IMR-90 (cell line): ENCODE measurements around the gene ATP8B4. TPM values are rescaled to one million over a fixed set of nuclear protein-coding genes. Genes with fewer than 3 reads are reported as not detected.

ENCODE experiments used
- ATAC-seq: fragments of 200-7000 bp; cut with Tn5 transposase; 2 replicates; pipeline ENCODE4 v1.9.1; 2020; ENCODE audit warnings: low read depth, mild to moderate bottlenecking, moderate library complexity
- BruUV-seq: library from RNA; stranded (reverse); fragments of 400-500 nt; replicated peaks from 2 replicates; lab custom pipeline; 2021; lab: Mats Ljungman, UMichigan
- CTCF ChIA-PET: fragments of 300-600 bp; formaldehyde crosslinking; extraction: SDS; loops from one replicate; lab custom pipeline; 2021; ENCODE audit warnings: antibody characterized with exemption; lab: Yijun Ruan, JAX
- POLR2A ChIA-PET: fragments of 300-600 bp; sonication (Branson Sonifier 250); formaldehyde crosslinking; loops from one replicate; lab custom pipeline; 2022; ENCODE audit warnings: antibody characterized with exemption; ENCODE audit not compliant: unreplicated experiment; lab: Charles Lee
- DNase-seq: peaks from one replicate; pipeline ENCODE4 v3.0.0; 2013
- H2AFZ ChIP-seq: replicated peaks from 2 replicates; pipeline ENCODE3; 2013; ENCODE audit warnings: low read length, mild to moderate bottlenecking; ENCODE audit not compliant: poor library complexity
- H2AK5ac ChIP-seq: 2 replicates; pipeline ENCODE4 v1.6.1; 2013; ENCODE audit warnings: low read depth, low read length, inconsistent platforms
- H2AK9ac ChIP-seq: replicated peaks from 2 replicates; pipeline ENCODE3; 2013; ENCODE audit warnings: mild to moderate bottlenecking, low read depth, low read length, moderate library complexity; ENCODE audit not compliant: poor library complexity
- H2BK120ac ChIP-seq: 2 replicates; pipeline ENCODE4 v1.6.1; 2013; ENCODE audit warnings: low read depth, low read length, inconsistent platforms
- H2BK15ac ChIP-seq: 3 replicates; pipeline ENCODE4 v1.6.1; 2013; ENCODE audit warnings: low read depth, low read length, inconsistent platforms
- H2BK20ac ChIP-seq: 2 replicates; pipeline ENCODE4 v1.6.1; 2013; ENCODE audit warnings: low read depth, mild to moderate bottlenecking, inconsistent platforms, low read length, moderate library complexity
- H2BK5ac ChIP-seq: 2 replicates; pipeline ENCODE4 v1.6.1; 2013; ENCODE audit warnings: mild to moderate bottlenecking, low read depth, low read length, inconsistent platforms; ENCODE audit not compliant: poor library complexity, severe bottlenecking
- H3K14ac ChIP-seq: replicated peaks from 2 replicates; pipeline ENCODE4 v1.6.1; 2013; ENCODE audit warnings: low read depth, low read length, inconsistent platforms
- H3K18ac ChIP-seq: 2 replicates; pipeline ENCODE4 v1.6.1; 2013; ENCODE audit warnings: low read depth, low read length, control low read depth
- H3K23ac ChIP-seq: 2 replicates; pipeline ENCODE4 v1.6.1; 2013; ENCODE audit warnings: low read depth, low read length, inconsistent platforms
- H3K27ac ChIP-seq: 2 replicates; pipeline ENCODE4 v1.5.1; 2013; ENCODE audit warnings: mild to moderate bottlenecking, control low read depth, low read length; ENCODE audit not compliant: insufficient read depth
- H3K27me3 ChIP-seq: 2 replicates; pipeline ENCODE4 v1.6.1; 2013; ENCODE audit warnings: low read length; ENCODE audit not compliant: control insufficient read depth, insufficient read depth
- H3K36me3 ChIP-seq: 2 replicates; pipeline ENCODE4 v1.6.1; 2013; ENCODE audit warnings: low read length, mixed read lengths; ENCODE audit not compliant: control insufficient read depth, insufficient read depth
- H3K4ac ChIP-seq: 2 replicates; pipeline ENCODE4 v1.6.1; 2013; ENCODE audit warnings: low read depth, low read length, inconsistent platforms
- H3K4me1 ChIP-seq: 2 replicates; pipeline ENCODE4 v1.6.1; 2013; ENCODE audit warnings: low read length, mixed read lengths; ENCODE audit not compliant: control insufficient read depth, insufficient read depth
- H3K4me2 ChIP-seq: 2 replicates; pipeline ENCODE4 v1.6.1; 2013; ENCODE audit warnings: low read depth, mild to moderate bottlenecking, control low read depth, low read length, moderate library complexity
- H3K4me3 ChIP-seq: 2 replicates; pipeline ENCODE4 v1.5.1; 2013; ENCODE audit warnings: low read depth, mild to moderate bottlenecking, control low read depth, low read length, moderate library complexity; ENCODE audit not compliant: insufficient read depth
- H3K56ac ChIP-seq: 2 replicates; pipeline ENCODE4 v1.6.1; 2013; ENCODE audit warnings: low read length, inconsistent platforms; ENCODE audit not compliant: insufficient read depth; ENCODE audit errors: extremely low read depth
- H3K79me1 ChIP-seq, 2 experiments: 2 replicates each; pipeline ENCODE4 v1.6.1; 2013; ENCODE audit warnings: low read length in 2 of 2, inconsistent platforms in 1 of 2, low read depth in 1 of 2
- H3K9ac ChIP-seq: 2 replicates; pipeline ENCODE4 v1.6.1; 2013; ENCODE audit warnings: low read depth, low read length, control low read depth
- H3K9me1 ChIP-seq: 2 replicates; pipeline ENCODE4 v1.6.1; 2013; ENCODE audit warnings: low read length, inconsistent platforms; ENCODE audit not compliant: insufficient read depth
- H3K9me3 ChIP-seq: 2 replicates; pipeline ENCODE4 v1.6.1; 2013; ENCODE audit warnings: low read length; ENCODE audit not compliant: control insufficient read depth, insufficient read depth
- H4K20me1 ChIP-seq: 2 replicates; pipeline ENCODE4 v1.6.1; 2013; ENCODE audit warnings: low read length, inconsistent platforms; ENCODE audit not compliant: insufficient read depth
- H4K5ac ChIP-seq: 2 replicates; pipeline ENCODE4 v1.6.1; 2013; ENCODE audit warnings: mild to moderate bottlenecking, low read depth, low read length, control low read depth
- H4K8ac ChIP-seq, 2 experiments: 2 replicates each; pipeline ENCODE4 v1.6.1; 2013; ENCODE audit warnings: low read depth in 2 of 2, low read length in 2 of 2, control low read depth in 1 of 2, inconsistent platforms in 1 of 2
- H4K91ac ChIP-seq: 2 replicates; pipeline ENCODE4 v1.6.1; 2013; ENCODE audit warnings: low read depth, low read length, inconsistent platforms; ENCODE audit not compliant: insufficient read depth
- MAZ ChIP-seq: IDR thresholded peaks from 2 replicates; pipeline ENCODE4 v1.6.1; 2012; ENCODE audit warnings: low read depth, mild to moderate bottlenecking, low read length, improper control_type of control experiment, moderate library complexity, borderline replicate concordance
- RCOR1 ChIP-seq: IDR thresholded peaks from 2 replicates; pipeline ENCODE4 v1.6.1; 2012; ENCODE audit warnings: mild to moderate bottlenecking, low read length, improper control_type of control experiment; ENCODE audit not compliant: insufficient replicate concordance
- WGBS, 2 experiments: methylation state at CpG; one replicate each; pipeline versions ENCODE4 v1.1.5 to v1.1.7; 2013; ENCODE audit warnings: missing lambda C conversion rate in 2 of 2; ENCODE audit not compliant: insufficient read length in 1 of 2; ENCODE audit errors: extremely low coverage in 2 of 2; 5-methylcytosine and 5-hydroxymethylcytosine counted together
- dilution Hi-C: fragments of 300-500 bp; cut with HindIII; formaldehyde crosslinking; loops from one replicate; pipeline ENCODE4 v1.14.3; 2018; ENCODE audit warnings: low sequenced_read_pairs; ENCODE audit not compliant: unreplicated experiment
- in situ Hi-C: fragments of 300-500 bp; cut with MboI; formaldehyde crosslinking; loops from 3 replicates; pipeline ENCODE4 v1.14.3; 2019; ENCODE audit warnings: low sequenced_read_pairs, inconsistent platforms, mixed read lengths
- intact Hi-C: fragments of 100-400 bp; cut with micrococcal nuclease; formaldehyde crosslinking; loops from 2 replicates; pipeline ENCODE4 v1.10.0; 2022
- polyA plus RNA-seq, 3 experiments: library from polyadenylated mRNA; depleted of rRNA; stranded (reverse); fragments of >200 nt; gene quantifications; 2 replicates each; pipeline ENCODE4 v1.2.3, GENCODE V29; 2012; ENCODE audit warnings: low replicate concordance in 1 of 3
- total RNA-seq: library from RNA; depleted of rRNA; stranded (reverse); fragments of >200 nt; gene quantifications from 2 replicates; pipeline ENCODE4 v1.2.3, GENCODE V29; 2012

ATP8B4 gene
- total and polyA plus RNA-seq, 2 of the 4 experiments (the other 2 are of a cell fraction), result 0.12 to 0.54 TPM

DNA sequence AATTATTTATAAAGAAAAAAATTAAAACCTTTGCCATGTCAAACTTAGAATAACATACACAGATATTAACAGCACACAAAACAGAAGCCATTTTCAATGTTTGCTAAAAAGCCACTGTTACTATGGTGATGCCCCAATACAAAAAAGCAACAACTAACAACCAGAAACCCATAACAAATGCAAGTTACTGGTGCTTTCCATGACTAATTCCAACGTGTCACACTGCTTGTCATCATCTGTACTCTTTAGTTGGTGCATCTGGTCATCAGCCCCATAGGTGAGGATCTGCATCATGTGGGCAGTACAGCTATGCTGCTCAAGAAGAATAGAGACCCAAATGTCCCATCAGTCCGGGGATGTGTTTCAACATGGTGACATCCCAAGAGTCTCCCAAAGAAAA, 52.8 kb downstream of the ATP8B4 start:
- no CpG with 5 or more reads among the region's 2 CpGs for WGBS, 2 experiments
- DNase-seq (peak; percentile 32), ATAC-seq (no peak)
- no peak overlapping the region for H3K9ac ChIP-seq
- H3K4me1 ChIP-seq, result no peaks in the 10 kb centered on the region
- no peak overlapping the region for H3K23ac ChIP-seq
- H4K91ac ChIP-seq, result no peak overlapping the region
- H3K4ac ChIP-seq, result no peak overlapping the region
- H2BK120ac ChIP-seq, result no peak overlapping the region
- H3K27me3 ChIP-seq, result no peaks in the 10 kb centered on the region
- no peaks in the 10 kb centered on the region for H3K79me1 ChIP-seq
- no peak for TF ChIP-seq MAZ
- no peak for TF ChIP-seq RCOR1
- H3K9me3 ChIP-seq, result no peaks in the 10 kb centered on the region
- ChIA-PET CTCF (no interaction called here), POLR2A (no interaction called here)
- H4K20me1 ChIP-seq, result no peaks in the 10 kb centered on the region
- 0 out of 2 replicates have a peak, but pooled peaks cover 3% of the 10 kb centered on the region for H3K9me1 ChIP-seq
- H2AK9ac ChIP-seq, result no peak overlapping the region
- H3K14ac ChIP-seq, result peak overlapping the region; percentile 56; the same call in 1 of the 2 replicates
- no peak overlapping the region for H3K27ac ChIP-seq
- intact Hi-C loops, result no loop called here
- no peaks in the 10 kb centered on the region for H3K36me3 ChIP-seq
- BruUV-seq, result no TSS peak
- H3K56ac ChIP-seq, result no peak overlapping the region
- no peak overlapping the region for H4K8ac ChIP-seq
- no peak overlapping the region for H2AK5ac ChIP-seq
- no peak overlapping the region for H2AFZ ChIP-seq
- H4K5ac ChIP-seq, result no peak overlapping the region
- H2BK5ac ChIP-seq, result no peak overlapping the region
- in situ Hi-C loops, result no loop called here
- dilution Hi-C loops, result no loop called here
- H3K4me3 ChIP-seq, result no peak overlapping the region
- no peak overlapping the region for H3K18ac ChIP-seq
- H3K4me2 ChIP-seq, result no peak overlapping the region
- H2BK15ac ChIP-seq, result no peak overlapping the region
- H2BK20ac ChIP-seq, result no peak overlapping the region
